Left ventricle myocardium inferior (tissue), 1 donor: ENCODE results near the gene CHRNE. TPM values are rescaled to one million over a fixed set of nuclear protein-coding genes. Genes with fewer than 3 reads are reported as not detected.
A peak's percentile ranks its signal among the peaks of the same experiment; 100 is the strongest.
"Not testable (repeated sequence)": the region's sequence is repeated elsewhere in the genome, so short reads cannot be mapped to it uniquely, and the experiment has no call there.

Experiments
- DNase-seq: peaks from one replicate; pipeline ENCODE4 v3.0.0-alpha.2; 2020
- H3K27ac ChIP-seq: fragments of 200-600 bp; replicated peaks from 2 replicates; pipeline ENCODE4 v1.8.0; 2021
- H3K27me3 ChIP-seq: fragments of 200-600 bp; 2 replicates; pipeline ENCODE4 v1.8.0; 2021; ENCODE audit warnings: low read depth
- H3K36me3 ChIP-seq: fragments of 200-600 bp; 2 replicates; pipeline ENCODE4 v1.8.0; 2021
- H3K4me1 ChIP-seq: fragments of 200-600 bp; 2 replicates; pipeline ENCODE4 v1.8.0; 2021
- H3K4me3 ChIP-seq: fragments of 200-600 bp; 2 replicates; pipeline ENCODE4 v1.8.0; 2021; ENCODE audit warnings: mild to moderate bottlenecking, moderate library complexity
- H3K9me3 ChIP-seq: fragments of 200-600 bp; replicated peaks from 2 replicates; pipeline ENCODE4 v1.8.0; 2021
- CTCF ChIP-seq: fragments of 200-600 bp; IDR thresholded peaks from 2 replicates; pipeline ENCODE4 v1.8.0; 2021; ENCODE audit warnings: antibody characterized with exemption, mild to moderate bottlenecking, borderline replicate concordance
- intact Hi-C: fragments of 100-400 bp; cut with micrococcal nuclease; formaldehyde crosslinking; loops from one replicate; pipeline ENCODE4 v1.11.0; 2022
- total RNA-seq: library from RNA; stranded (reverse); fragmentation: NEBNext Ultra II Directional; extraction: Animal tissue kit (Norgen Biotek cat#: 25700); gene quantifications from one replicate; pipeline ENCODE4 v1.2.1, GENCODE V29; 2021
- donor health status: DM: no; HTN: yes; CAD: no; lungs with severe emphysema.

The CHRNE gene
- total RNA-seq, 1 donor from 2014 or later: 1.5 TPM

GRCh38 chr17:4920351-4921048 is 17.6 kb upstream of the CHRNE start:
- intact Hi-C loops: no loop called here
- no peak overlapping the region for H3K4me3 ChIP-seq
- no peaks in the 10 kb centered on the region for H3K4me1 ChIP-seq
- TF ChIP-seq CTCF: no peak
- H3K9me3 ChIP-seq: no peaks in the 10 kb centered on the region
- H3K36me3 ChIP-seq: no peaks in the 10 kb centered on the region
- H3K27me3 ChIP-seq: no peaks in the 10 kb centered on the region
- no peak overlapping the region for H3K27ac ChIP-seq
- no peak for DNase-seq

- Histone ChIP-seq H3K27me3 (no peaks in the 10 kb centered on the region), H3K4me1 (no peaks in the 10 kb centered on the region), H3K27ac (no peak overlapping the region), H3K4me3 (no peak overlapping the region), H3K36me3 (no peaks in the 10 kb centered on the region), H3K9me3 (no peaks in the 10 kb centered on the region)
- TF ChIP-seq CTCF: no peak
- intact Hi-C loops: no loop called here
- no peak for DNase-seq
Measured at GRCh38 chr17:4919511-4920047, 16.7 kb upstream of the CHRNE start.

- H3K4me1 ChIP-seq, H3K27ac ChIP-seq, H3K36me3 ChIP-seq, intact Hi-C loops, DNase-seq, H3K4me3 ChIP-seq, H3K9me3 ChIP-seq, H3K27me3 ChIP-seq: not testable (repeated sequence)
Measured at GRCh38 chr17:4914551-4914950, 11.7 kb upstream of the CHRNE start.

GRCh38 chr17:4913994-4914393 is 11.1 kb upstream of the CHRNE start:
- Histone ChIP-seq H3K36me3 (no peaks in the 10 kb centered on the region), H3K9me3 (no peaks in the 10 kb centered on the region), H3K4me3 (no peak overlapping the region), H3K4me1 (peaks cover 8% of the 10 kb centered on the region), H3K27me3 (no peaks in the 10 kb centered on the region), H3K27ac (no peak overlapping the region)
- no peak for DNase-seq
- intact Hi-C loops: no loop called here
- no peak for TF ChIP-seq CTCF

GRCh38 chr17:4908711-4909496 is 6.0 kb upstream of the CHRNE start:
- Histone ChIP-seq H3K36me3 (no peaks in the 10 kb centered on the region), H3K4me3 (peak overlapping the region; percentile 19), H3K27me3 (peaks cover 4% of the 10 kb centered on the region), H3K27ac (peak overlapping the region; percentile 80), H3K4me1 (peaks cover 15% of the 10 kb centered on the region), H3K9me3 (no peaks in the 10 kb centered on the region)
- peak; percentile 92 for TF ChIP-seq CTCF
- intact Hi-C loops: loop anchor here (5.0 kb wide), 1 partner anchor 153 kb away; no protein-coding TSS in a partner anchor
- DNase-seq: peak; percentile 92

GRCh38 chr17:4908301-4908700 is 5.4 kb upstream of the CHRNE start:
- intact Hi-C loops: loop anchor here (5.0 kb wide), 1 partner anchor 154 kb away; no protein-coding TSS in a partner anchor
- H3K36me3 ChIP-seq: no peaks in the 10 kb centered on the region
- no peak for TF ChIP-seq CTCF
- H3K9me3 ChIP-seq: no peaks in the 10 kb centered on the region
- peaks cover 4% of the 10 kb centered on the region for H3K27me3 ChIP-seq
- H3K4me1 ChIP-seq: peaks cover 19% of the 10 kb centered on the region
- peak overlapping the region; percentile 80 for H3K27ac ChIP-seq
- no peak overlapping the region for H3K4me3 ChIP-seq
- no peak for DNase-seq

- intact Hi-C loops: loop anchor here (5.0 kb wide), 1 partner anchor 156 kb away; no protein-coding TSS in a partner anchor
- DNase-seq, H3K36me3 ChIP-seq, H3K27me3 ChIP-seq, H3K9me3 ChIP-seq, H3K27ac ChIP-seq, H3K4me3 ChIP-seq: not testable (repeated sequence)
- H3K4me1 ChIP-seq: peaks cover 31% of the 10 kb centered on the region
Measured at GRCh38 chr17:4906642-4907041, 3.7 kb upstream of the CHRNE start.
